Fibroblast of lung (primary cell): ENCODE results near the gene TVP23C.
"Not testable (repeated sequence)": the region's sequence is repeated elsewhere in the genome, so short reads cannot be mapped to it uniquely, and the experiment has no call there.

Source experiments
- CTCF ChIP-seq, 2 donors: IDR thresholded peaks in 1 of 2; conservative IDR thresholded peaks in 1 of 2; 1 replicate in 1 of 2; 2 replicates in 1 of 2; pipeline ENCODE4 v1.5.1; 2011 to 2012; ENCODE audit warnings: low read length in 2 of 2, control low read depth in 1 of 2, inconsistent platforms in 1 of 2, low read depth in 1 of 2, mild to moderate bottlenecking in 1 of 2
- EZH2 ChIP-seq: IDR thresholded peaks from 2 replicates; pipeline ENCODE4 v1.5.1; 2012; ENCODE audit warnings: low read length, control low read depth, mild to moderate bottlenecking; ENCODE audit errors: missing control alignments

GRCh38 chr17:15563375-15563857, at the start of gene TVP23C:
- not testable (repeated sequence) for TF ChIP-seq CTCF (conservative IDR thresholded peaks at IDR 0.05 in 1 of 2, IDR thresholded peaks at IDR 0.05 in 1 of 2; ENCODE audit: low read depth in 1 of 2, low read length in 2 of 2); EZH2
